Activated CD8-positive, alpha-beta T cell treated with anti-CD3 and anti-CD28 coated beads for 36 hours (primary cell): Measurements from ENCODE around the gene KLF3. TPM values are rescaled to one million over a fixed set of nuclear protein-coding genes. Genes with fewer than 3 reads are reported as not detected.
"Not testable (repeated sequence)": the region's sequence is repeated elsewhere in the genome, so short reads cannot be mapped to it uniquely, and the experiment has no call there.

ENCODE experiments used
- ATAC-seq: fragments of 200-7000 bp; cut with Tn5 transposase; one replicate; pipeline ENCODE4 v1.10.0; 2021; ENCODE audit warnings: mild to moderate bottlenecking, moderate library complexity
- CTCF ChIA-PET: fragments of 350-600 bp; sonication (Branson Sonifier 250); formaldehyde crosslinking; loops from one replicate; lab custom pipeline; 2021; ENCODE audit warnings: antibody characterized with exemption; lab: Charles Lee
- POLR2A ChIA-PET: fragments of 350-600 bp; sonication (Branson Sonifier 250); formaldehyde crosslinking; loops from one replicate; lab custom pipeline; 2021; ENCODE audit warnings: antibody characterized with exemption; lab: Charles Lee
- DNase-seq: peaks from one replicate; pipeline ENCODE4 v3.0.0-alpha.2; 2020
- H3K27ac Mint-ChIP-seq: one replicate; pipeline ENCODE4 v1.8.0; 2021; ENCODE audit warnings: mild to moderate bottlenecking, mixed read lengths
- H3K27me3 Mint-ChIP-seq: one replicate; pipeline ENCODE4 v1.8.0; 2021; ENCODE audit warnings: mixed read lengths
- H3K36me3 Mint-ChIP-seq: one replicate; pipeline ENCODE4 v1.8.0; 2021; ENCODE audit warnings: low read depth, mixed read lengths
- H3K4me1 Mint-ChIP-seq: one replicate; pipeline ENCODE4 v1.8.0; 2021; ENCODE audit warnings: low read depth, mixed read lengths
- H3K4me3 Mint-ChIP-seq: one replicate; pipeline ENCODE4 v1.8.0; 2021; ENCODE audit warnings: mild to moderate bottlenecking, moderate library complexity, mixed read lengths
- H3K9me3 Mint-ChIP-seq: one replicate; pipeline ENCODE4 v1.8.0; 2021; ENCODE audit warnings: mixed read lengths
- intact Hi-C: fragments of 100-400 bp; cut with micrococcal nuclease; formaldehyde crosslinking; loops from one replicate; pipeline ENCODE4 v1.10.0; 2022
- total RNA-seq, 2 experiments: library from RNA; stranded (reverse); gene quantifications; one replicate each; pipeline ENCODE4 v1.2.3, GENCODE V29; 2021
- TF ChIP-seq, protein P1 (sequence below): fragments of 200-600 bp; IDR thresholded peaks from one replicate; pipeline ENCODE4 v1.8.0; 2022; ENCODE audit warnings: antibody characterized with exemption, mild to moderate bottlenecking

The KLF3 gene
- total RNA-seq, 2 experiments from 2014 or later: 5.5 to 6.0 TPM

DNA sequence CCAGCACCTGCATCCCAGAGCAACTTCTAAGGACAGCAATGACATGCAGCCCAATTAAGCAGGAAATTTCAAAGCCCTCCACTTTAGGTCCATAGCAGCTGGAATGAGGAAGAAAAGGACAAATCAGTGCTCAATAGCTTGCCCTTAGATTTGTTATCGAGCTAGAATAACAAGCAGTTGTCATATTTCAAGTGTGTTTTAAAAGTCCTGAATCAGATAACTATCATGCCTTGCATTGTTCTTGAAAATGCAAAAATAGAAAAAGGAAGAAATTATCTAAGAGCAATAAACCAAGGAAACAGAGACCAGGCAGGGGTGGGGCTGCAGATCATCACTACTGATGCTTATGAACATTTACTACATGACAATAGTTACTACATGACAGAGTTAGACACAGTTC lies 43.9 kb upstream of the KLF3 start:
- no peak for DNase-seq
- POLR2A ChIA-PET: interaction anchor here (0.8 kb wide), 1 partner anchor 39 kb away, joined by 3 read pairs; no protein-coding TSS in a partner anchor
- H3K4me3 Mint-ChIP-seq: no peak overlapping the region

DNA sequence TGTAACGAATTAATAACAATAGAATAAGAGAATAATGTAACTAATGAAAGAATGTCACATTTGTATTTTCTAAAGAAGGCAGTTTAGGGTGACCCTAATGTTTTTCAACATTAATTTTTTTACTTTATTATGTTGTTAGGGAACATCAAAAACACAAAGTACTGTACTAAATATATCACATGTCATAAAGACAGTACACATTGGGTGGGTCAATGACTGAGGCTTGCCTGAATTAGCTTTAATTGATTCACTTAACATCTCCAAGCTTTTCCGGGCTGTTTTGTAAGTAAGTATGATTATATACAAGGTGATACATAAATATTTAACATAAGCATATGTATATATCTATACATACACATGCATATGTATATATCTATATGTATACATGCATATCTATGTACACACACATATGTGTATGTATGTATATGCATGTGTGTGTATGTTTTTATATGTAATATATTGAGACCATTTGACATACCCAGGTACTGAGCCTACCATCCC lies 43.4 kb upstream of the KLF3 start:
- Mint-ChIP-seq H3K9me3 (no peaks in the 10 kb centered on the region), H3K36me3 (no peaks in the 10 kb centered on the region), H3K4me1 (peaks cover 11% of the 10 kb centered on the region), H3K27me3 (no peaks in the 10 kb centered on the region), H3K4me3 (no peak overlapping the region), H3K27ac (no peak overlapping the region)
- DNase-seq: no peak
- TF ChIP-seq, protein P1, sequence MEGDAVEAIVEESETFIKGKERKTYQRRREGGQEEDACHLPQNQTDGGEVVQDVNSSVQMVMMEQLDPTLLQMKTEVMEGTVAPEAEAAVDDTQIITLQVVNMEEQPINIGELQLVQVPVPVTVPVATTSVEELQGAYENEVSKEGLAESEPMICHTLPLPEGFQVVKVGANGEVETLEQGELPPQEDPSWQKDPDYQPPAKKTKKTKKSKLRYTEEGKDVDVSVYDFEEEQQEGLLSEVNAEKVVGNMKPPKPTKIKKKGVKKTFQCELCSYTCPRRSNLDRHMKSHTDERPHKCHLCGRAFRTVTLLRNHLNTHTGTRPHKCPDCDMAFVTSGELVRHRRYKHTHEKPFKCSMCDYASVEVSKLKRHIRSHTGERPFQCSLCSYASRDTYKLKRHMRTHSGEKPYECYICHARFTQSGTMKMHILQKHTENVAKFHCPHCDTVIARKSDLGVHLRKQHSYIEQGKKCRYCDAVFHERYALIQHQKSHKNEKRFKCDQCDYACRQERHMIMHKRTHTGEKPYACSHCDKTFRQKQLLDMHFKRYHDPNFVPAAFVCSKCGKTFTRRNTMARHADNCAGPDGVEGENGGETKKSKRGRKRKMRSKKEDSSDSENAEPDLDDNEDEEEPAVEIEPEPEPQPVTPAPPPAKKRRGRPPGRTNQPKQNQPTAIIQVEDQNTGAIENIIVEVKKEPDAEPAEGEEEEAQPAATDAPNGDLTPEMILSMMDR: no peak
- intact Hi-C loops: no loop called here
- CTCF ChIA-PET: no interaction called here
- ATAC-seq: no peak
- POLR2A ChIA-PET: interaction anchor here (0.8 to 1.0 kb wide), 2 partner anchors 39 to 58 kb away, joined by 3 read pairs; no protein-coding TSS in a partner anchor

More for the DNA sequence above, 43.9 kb upstream of the KLF3 start:
- Mint-ChIP-seq H3K9me3 (no peaks in the 10 kb centered on the region), H3K36me3 (no peaks in the 10 kb centered on the region), H3K27ac (no peak overlapping the region), H3K27me3 (no peaks in the 10 kb centered on the region), H3K4me1 (peaks cover 8% of the 10 kb centered on the region)
- intact Hi-C loops: no loop called here
- ATAC-seq: no peak
- TF ChIP-seq, protein P1: no peak
- CTCF ChIA-PET: no interaction called here

DNA sequence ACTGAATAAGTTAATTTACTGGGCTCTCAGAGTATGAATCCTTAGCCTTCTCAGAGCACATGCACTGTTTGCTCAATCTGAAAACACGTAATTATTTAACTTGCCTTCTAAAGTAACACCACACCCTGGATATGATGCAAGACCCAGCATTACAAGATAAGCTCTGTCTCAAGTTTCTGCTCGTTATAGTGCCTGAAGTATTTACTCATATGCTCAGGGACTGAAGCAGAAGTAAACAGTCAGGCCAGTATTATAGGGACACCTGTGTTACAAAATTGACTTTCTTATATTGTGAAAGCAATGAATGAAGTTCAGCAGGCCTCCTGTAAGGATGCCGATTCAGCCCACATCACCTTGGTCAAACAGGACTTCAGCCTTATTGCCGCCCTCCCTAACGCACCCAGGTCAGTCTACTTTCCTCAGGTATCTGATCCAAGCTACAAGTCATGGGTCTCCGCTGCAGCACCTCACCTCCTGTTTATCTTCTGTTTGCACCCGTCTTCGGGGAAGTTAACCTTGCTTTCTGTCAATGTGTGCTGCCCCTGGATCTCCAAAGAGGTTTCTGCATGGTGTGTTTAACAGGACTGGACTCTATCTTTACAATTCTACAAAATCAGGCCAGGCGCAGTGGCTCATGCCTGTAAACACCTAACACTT lies 42.8 kb upstream of the KLF3 start:
- intact Hi-C loops: no loop called here
- DNase-seq (no peak), ATAC-seq (no peak)
- Mint-ChIP-seq H3K9me3 (no peaks in the 10 kb centered on the region), H3K27ac (no peak overlapping the region), H3K4me1 (peaks cover 13% of the 10 kb centered on the region), H3K27me3 (no peaks in the 10 kb centered on the region), H3K36me3 (no peaks in the 10 kb centered on the region), H3K4me3 (no peak overlapping the region)
- POLR2A ChIA-PET: interaction anchor here (1.0 kb wide), 1 partner anchor 57 kb away, joined by 3 read pairs; no protein-coding TSS in a partner anchor
- CTCF ChIA-PET: no interaction called here
- TF ChIP-seq, protein P1: no peak

DNA sequence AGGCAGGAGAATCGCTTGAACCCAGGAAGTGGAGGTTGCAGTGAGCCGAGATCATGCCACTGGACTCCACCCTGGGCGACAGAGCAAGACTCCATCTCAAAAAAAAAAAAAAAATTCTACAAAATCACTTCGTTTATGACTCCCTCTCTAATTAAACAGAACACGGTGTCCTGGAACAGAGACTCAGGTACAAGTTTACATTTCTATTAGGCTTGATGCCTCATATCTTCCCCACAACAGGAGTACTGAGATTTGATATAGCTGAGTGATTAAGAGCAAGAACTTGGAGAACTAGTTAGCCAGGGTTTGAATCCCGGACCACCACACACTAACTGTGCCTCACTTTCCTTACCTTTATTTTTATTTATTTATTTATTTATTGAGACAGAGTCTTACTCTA lies 42.2 kb upstream of the KLF3 start:
- CTCF ChIA-PET: interaction anchor here (0.9 kb wide), 1 partner anchor 50 kb away, joined by 3 read pairs; no protein-coding TSS in a partner anchor
- Mint-ChIP-seq H3K36me3 (no peaks in the 10 kb centered on the region), H3K27ac (no peak overlapping the region), H3K9me3 (no peaks in the 10 kb centered on the region), H3K4me3 (no peak overlapping the region), H3K4me1 (peaks cover 13% of the 10 kb centered on the region), H3K27me3 (no peaks in the 10 kb centered on the region)
- DNase-seq: no peak
- no peak for ATAC-seq
- intact Hi-C loops: no loop called here
- POLR2A ChIA-PET: no interaction called here
- TF ChIP-seq, protein P1: no peak

DNA sequence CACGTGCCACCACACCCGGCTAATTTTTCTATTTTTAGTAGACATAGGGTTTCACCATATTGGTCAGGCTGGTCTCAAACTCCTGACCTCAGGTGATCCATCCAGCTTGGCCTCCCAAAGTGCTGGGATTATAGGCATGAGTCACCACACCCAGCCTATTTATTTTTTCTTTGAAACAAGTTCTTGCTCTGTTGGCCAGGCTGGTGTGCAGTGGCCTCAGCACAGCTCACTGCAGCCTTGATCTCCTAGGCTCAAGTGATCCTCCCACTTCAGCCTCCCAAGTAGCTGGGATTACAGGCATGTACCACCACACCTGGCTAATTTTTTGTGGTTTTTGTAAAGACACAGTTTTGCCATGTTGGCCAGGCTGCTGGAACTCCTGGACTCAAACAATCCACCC lies 41.7 kb upstream of the KLF3 start:
- H3K27me3 Mint-ChIP-seq, H3K27ac Mint-ChIP-seq, POLR2A ChIA-PET, H3K9me3 Mint-ChIP-seq, H3K4me3 Mint-ChIP-seq, ATAC-seq, intact Hi-C loops, DNase-seq, H3K36me3 Mint-ChIP-seq: not testable (repeated sequence)
- CTCF ChIA-PET: interaction anchor here (0.9 to 1.5 kb wide), 3 partner anchors 13 to 52 kb away, joined by 3 to 4 read pairs (median 3); no protein-coding TSS in a partner anchor
- H3K4me1 Mint-ChIP-seq: peaks cover 13% of the 10 kb centered on the region
